Posterior cingulate gyrus (tissue), 11 donors: Measurements from ENCODE around the gene CAPN14.

Source experiments
- DNase-seq, 10 donors: peaks; one replicate each; pipeline versions ENCODE4 v3.0.0 to v3.0.0-alpha.2; 2020 to 2021; ENCODE audit warnings: mixed read lengths in 3 of 10
- intact Hi-C: fragments of 100-400 bp; cut with DNase I; formaldehyde crosslinking; loops from one replicate; pipeline ENCODE4 v1.15.1; 2023

Gene CAPN14

DNA sequence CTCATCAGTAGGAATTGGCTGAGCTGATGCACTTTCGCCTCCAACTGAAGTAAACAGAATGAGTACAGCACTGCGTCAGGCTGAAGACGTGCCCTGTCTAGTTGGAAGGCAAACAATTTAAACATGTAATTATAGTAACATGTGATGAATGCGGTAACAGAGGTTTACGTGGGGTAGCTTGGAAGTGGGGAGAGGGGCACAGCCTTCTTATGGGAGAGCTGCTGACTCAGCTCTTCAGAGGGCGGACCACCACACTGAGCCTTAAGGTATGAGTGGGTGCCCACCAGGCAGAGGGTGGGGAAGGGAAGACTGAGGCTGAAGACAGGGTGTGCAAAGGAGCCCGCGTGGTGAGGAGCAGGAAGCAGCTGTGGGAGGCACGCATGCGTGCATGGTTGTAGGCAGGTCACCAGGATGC, 10.4 kb upstream of the CAPN14 start:
- intact Hi-C loops = no loop called here
- no peak for DNase-seq

DNA sequence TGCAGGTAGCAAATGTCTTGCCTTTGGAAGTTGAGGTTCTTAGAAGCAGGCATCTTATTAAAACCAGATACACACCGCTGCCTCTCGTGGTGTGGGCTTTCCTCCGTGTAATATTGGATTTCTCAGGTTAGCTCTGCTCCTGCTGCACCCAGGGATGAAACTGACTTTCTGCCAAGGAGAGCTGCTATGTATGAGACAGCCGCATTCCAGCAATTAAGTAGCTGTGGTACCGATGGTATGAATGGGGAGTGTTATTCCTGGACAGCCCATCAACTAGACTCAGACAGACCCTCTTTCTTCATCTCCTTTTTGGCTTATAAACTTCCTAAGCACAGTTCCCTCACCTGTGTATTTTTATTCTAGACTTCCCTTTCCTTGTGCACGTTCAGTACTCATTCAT, 9.8 kb upstream of the CAPN14 start:
- intact Hi-C loops = no loop called here
- DNase-seq = no peak

DNA sequence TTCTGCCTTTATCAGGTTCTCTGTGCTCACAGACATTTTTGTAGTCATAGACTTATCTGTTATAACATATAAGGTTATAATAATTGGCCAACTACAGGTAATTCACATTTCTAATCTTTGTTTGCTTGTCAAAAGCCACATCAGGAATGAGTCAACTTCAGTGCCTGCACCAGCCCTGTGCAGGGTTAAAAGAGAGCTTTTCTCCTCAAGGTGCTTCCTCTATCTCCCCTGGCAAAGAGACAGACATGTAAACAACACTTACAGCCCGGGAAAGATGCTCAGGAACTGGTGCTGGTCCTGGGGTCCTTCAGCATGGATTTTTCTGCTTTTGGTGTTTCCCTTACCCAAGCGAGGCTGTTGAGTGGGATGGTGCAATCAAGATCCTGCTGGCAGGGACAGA, 9.0 kb upstream of the CAPN14 start:
- DNase-seq = no peak
- intact Hi-C loops = no loop called here

DNA sequence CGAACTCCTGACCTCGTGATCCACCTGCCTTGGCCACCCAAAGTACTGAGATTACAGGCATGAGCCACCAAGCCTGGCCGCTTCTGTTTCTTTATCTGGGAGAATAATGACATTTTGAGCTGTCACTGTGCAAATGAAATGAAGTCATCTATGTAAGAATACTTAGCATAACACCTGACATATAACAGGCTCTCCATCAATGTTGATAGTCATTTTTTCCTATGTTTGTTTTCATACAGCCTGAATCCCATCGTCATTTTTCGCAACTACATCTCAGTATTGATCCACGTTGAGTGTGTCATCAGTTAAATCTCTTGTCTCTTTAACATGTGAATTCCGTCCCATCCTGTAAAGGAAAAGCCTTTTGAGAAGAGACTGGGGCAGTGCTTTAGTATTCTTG, 6.4 kb upstream of the CAPN14 start:
- no peak for DNase-seq

DNA sequence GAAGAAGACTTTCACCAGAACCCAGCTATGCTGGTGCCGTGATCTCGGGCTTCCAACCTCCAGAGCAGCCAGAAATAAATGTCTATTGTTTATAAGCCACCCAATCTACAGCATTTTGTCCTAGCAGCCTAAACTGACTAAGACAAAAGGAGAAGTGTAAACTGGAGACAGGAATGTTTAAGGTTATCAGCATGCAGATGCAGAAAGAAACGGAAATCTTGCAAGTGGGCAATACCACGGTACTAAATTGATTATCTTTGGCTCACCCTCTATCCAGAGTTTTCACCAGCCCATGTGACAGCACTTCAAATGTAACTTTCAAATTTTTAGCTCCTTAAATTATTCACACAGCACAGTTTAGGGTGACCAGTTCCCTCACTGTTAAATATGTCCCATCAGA, 5.7 kb upstream of the CAPN14 start:
- no peak for DNase-seq
- intact Hi-C loops = no loop called here

More for the DNA sequence above, 6.4 kb upstream of the CAPN14 start:
- intact Hi-C loops = no loop called here

DNA sequence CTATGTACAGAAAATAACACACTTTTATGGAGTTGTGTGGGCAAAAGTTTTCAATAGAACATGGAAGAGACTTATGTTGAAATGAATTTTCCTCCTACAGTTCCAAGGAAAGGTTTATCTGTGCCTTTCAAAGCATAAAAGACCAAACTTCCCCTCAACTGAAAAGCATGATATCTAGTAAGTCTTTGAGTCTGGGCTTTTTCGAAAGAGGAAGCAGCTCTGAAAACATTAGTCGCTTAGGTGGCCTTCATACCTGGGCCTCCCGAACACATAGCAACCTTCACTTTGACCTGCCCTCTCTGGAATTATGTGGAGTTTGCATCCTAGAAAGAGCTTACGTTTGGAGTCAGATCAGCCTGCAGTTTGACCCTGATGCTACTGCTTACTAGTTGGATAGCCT, 4.8 kb upstream of the CAPN14 start:
- DNase-seq = no peak
- intact Hi-C loops = no loop called here

DNA sequence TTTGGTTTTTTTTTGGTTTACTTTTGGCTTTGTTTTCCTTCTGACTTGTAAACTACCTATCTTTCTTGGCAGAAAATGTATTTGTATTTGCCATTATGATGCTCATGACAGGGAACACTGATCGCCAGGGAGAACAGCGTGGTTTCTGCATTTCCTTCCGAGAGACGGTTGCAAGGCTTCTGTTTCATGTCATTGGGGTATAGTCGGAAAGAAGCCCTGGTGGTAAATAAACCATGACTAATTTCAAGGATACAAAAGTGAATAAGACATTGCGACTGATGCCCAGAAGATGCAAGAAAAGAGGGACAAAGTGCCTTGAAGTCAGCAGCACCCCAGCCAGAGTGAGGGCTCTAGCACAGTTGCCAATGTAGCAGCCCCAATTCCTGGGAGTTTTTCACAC, 4.2 kb upstream of the CAPN14 start:
- DNase-seq = no peak

DNA sequence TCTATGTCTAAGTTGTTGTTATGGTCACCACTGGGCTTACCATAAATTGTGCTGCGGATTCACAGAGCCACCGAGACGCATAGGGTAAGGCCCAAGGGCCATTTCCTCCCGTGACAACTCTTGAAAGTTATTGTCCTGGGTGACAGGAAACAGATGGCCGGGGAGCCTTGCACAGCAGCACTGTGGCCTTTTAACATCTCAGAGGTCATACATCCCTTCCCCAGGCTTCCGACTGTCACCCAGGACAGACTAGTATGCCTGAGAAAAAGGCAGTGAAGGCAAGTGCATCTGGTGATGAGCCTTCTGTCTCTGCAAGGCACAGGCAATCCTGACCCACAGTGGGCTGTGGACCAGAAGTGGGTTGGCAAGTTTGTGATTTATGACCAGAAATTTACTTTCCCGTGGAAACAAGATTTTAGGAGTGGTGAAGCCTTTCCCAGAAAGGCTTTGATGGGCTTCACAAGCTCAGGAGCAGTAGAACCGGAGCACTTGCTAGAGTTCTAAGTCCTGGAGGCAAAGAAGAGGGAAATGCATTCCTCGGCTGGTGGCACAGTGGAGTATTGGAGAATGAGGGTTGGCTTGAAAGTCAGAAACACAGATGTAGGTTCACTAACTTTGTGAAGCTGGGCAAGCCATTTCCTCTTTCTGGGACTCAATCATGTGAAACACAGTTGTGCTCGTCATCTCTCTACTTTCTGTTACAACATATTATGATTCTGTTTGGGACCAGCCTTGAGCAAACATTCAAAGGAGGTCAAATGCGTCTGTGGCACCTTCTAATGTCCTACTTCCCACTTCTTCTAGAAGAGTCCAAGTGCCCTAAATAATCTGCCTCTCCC, 2.0 kb upstream of the CAPN14 start:
- DNase-seq = no peak

More for the DNA sequence above, 4.2 kb upstream of the CAPN14 start:
- intact Hi-C loops = no loop called here

DNA sequence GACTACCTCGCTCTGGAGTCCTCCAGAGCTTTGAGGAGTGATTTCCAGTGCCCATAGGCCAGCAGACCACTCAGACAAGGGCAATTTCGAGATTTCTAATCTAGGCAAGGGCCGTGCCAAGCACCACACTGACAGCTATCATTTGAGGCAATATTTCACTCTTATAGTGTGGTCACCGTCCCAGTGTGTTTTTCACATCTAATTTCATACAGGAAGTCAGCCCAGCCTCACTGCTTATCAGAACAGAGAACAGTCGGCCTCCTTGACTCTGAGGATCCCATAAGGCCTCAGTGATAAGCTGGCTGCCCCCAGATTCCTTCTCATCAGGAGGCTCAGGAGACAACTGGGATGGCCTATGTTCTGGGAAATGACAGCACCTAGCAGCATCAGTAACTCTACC, 581 bp downstream of the CAPN14 start:
- DNase-seq = no peak
- intact Hi-C loops = no loop called here

More for the DNA sequence above, 2.0 kb upstream of the CAPN14 start:
- intact Hi-C loops = no loop called here

DNA sequence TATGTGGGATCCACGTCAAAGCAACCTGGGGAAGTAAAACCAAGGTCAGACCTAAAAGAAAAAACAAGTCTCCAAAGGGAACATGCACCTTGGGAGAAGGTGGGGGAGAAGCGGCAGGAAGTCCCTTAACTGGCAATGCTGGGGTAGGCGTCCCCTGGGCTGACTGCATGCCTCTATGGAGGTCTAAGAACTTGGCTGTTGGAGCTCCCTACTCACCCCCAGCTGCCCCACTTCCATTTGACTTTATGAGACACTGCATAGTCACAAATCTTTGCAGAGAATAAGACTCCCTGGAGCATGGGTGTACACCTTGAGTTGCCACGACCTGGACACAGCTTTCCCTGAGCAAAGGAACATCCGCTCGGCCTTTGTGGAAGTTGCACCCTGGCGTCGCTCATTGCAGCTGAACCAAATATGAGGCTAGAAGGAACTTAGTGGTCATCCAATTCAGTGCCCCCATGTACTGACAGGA, 2.8 kb downstream of the CAPN14 start:
- intact Hi-C loops = no loop called here
- DNase-seq = no peak

DNA sequence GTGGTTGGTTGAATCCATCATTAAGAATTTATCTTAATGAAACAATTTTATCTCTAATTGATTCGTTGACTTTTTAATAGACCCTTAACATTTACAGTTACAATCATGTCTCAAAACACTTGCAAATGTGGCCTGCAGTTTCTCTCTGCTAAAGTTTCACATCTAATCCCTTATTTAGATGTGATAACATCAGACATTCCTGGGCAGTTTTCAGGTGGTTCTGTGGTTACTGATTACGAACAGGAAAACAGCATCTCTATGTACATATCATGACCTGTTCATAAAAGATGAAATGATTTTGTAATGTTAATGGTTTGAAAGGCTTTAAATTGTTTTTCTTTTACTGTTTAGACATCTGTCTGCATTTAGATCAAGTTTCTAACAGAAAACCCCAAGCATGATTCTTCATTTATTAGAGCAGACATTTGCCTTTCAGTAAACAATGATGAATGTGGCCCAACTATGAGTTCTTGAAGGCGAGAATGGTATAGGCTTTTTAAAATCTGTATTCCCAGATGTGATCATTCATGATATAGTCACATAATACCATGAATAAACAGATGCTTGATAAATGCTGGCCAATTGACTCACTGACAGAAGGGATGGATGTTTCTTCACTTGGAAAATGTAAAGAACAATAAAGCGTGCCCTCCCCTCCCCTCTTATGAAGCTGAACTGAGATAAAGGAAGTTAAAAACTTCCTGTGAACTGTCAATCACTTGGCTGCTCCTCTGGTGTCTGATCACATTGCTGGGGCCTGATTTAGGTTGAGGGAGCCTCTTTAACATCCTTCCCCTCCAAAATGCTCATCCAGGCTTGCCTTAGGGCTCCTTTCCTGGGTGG, 3.5 kb downstream of the CAPN14 start:
- intact Hi-C loops = no loop called here
- no peak for DNase-seq

DNA sequence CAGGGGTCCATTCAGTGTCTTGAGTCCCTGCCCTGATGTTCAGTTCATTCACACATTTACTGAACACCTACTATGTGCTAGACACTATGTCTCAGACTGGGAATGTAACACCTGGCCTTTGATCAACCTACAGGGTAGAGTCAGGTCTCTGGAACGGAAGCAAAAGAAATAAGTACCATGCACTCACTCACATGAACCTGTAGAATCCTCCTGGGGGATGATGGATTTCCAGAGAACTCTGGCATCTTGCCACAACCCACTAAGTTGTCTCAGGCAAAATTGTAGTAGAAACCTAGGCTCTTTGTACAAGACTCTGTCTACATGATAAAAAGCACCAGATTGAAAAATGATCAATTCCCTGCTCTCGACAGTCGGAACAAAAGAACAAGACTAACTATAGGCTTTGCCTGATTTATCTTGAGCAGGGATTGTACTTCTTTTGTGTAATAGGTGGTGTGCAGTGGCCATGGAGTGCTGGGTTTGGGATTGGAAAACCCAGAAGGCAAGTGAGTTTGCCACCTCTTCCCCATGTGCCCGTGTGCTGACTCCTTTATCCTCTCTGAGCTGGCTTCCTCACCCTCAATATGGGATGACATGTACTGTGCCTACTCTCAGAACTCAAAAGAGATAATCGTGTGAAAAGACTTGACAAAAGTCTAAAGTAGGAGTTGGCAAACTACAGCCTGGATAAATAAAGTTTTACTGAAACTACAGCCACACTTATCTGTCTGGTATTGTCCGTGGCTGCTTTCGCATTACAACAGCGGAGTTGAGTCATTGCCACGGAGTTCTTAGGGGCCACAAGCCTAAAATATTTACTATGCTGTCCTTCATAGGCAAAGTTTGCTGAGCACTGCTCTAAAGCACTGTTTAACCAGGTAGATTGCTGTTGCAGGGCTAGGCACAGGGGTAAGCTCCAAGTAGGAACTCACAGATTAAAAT, 4.4 kb downstream of the CAPN14 start:
- intact Hi-C loops = no loop called here
- DNase-seq = no peak

DNA sequence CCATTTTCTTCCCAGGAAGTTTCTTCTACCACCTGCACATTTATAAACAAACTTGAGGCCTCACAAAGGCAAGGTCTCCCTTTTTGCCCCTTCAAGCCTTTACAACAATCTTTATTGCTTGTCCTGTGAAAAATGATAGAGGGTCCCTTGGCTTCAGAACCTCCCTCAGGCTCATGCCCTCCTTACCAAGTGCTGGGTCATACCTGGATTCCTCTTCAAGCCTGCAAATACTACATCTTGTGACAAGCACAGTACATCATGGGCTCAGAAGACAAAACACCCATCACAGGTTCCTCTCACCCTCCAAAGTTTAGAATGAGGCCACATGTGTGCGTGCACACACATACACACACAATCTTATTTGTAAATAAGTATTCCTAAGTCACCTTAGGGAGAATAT, 9.1 kb downstream of the CAPN14 start:
- DNase-seq = no peak
- intact Hi-C loops = no loop called here

DNA sequence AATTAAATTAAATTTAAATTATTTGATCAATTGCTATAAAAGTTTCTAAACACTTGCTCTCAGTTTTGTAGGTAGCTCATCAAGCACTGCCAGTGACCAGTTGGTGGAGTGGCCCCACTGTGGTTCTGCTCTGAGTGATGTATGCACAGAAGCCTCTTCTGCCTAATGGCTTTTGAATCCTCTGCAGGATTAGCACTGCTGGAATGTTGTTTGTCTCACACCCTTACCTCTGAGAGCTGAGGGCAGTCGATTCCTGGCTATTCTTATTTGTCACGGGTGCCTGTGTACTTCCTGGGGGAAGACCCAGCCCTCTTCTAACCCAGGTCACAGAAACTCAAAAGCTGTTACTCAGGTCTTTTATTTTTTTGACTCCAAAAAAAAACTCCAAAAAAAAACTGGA, 9.5 kb downstream of the CAPN14 start:
- DNase-seq = no peak
- intact Hi-C loops = no loop called here

DNA sequence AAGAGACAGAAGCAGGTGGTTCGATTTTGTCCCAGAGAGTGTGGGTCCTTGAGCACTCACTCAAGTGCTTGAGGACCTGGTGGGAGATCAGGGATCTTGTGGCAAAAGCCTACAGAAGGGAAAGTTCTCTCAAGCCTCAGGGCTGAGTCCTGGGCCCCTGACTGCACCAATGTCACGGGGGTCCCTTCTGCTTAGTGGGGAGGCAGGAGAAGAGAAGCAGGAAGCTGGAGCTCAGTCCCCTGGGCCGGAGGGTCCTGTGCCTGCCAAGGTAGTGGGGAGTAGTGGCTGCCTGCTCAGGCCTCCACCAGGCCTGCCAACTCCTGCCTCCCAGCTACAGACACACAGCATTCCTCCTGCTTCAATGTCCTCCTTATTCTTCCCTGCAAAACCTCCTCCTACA, 11.7 kb downstream of the CAPN14 start:
- peak in 1 of 10 donors; percentile 67 for DNase-seq
- intact Hi-C loops = no loop called here

DNA sequence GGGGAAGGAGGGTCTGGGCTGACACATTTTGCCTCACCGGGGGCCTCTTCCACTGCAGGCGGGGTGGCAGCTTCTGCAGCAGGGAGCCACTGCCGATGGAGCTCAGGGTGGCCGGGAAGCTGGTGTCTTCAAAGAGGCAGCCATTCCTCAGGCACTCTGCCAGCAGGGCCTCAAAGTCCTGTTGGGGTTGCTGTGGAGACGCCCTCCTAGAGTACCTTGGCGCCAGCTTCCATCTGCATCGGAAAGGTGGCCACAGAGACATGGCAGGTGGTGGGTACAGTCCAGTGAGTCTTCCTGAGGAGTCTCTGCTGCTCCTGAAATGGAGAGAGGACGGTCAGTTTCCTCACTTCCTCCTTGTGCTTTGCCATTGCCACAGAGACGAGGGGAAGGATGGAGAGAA, 12.1 kb downstream of the CAPN14 start:
- intact Hi-C loops = no loop called here
- peak in 2 of 10 donors; percentile 75 to 84 for DNase-seq

DNA sequence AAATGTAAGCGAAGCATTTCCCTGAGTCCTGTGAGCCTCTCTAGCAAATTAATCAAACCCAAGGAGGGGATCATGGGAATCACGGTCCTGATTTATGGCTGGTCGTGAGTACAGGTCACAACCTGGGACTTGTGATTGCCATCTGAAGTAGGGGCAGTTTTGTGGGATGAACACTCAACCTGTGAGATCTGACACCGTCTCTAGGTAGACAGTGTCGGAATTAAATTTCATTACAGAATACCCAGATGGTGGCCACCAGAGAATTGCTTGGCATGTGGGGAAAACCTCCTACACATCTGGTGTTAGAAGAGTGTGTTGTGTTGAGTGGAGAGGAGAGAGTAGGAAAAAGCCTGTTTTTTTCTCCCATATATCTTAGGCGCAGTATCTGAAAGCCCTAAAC, 12.5 kb downstream of the CAPN14 start:
- intact Hi-C loops = no loop called here
- no peak for DNase-seq

DNA sequence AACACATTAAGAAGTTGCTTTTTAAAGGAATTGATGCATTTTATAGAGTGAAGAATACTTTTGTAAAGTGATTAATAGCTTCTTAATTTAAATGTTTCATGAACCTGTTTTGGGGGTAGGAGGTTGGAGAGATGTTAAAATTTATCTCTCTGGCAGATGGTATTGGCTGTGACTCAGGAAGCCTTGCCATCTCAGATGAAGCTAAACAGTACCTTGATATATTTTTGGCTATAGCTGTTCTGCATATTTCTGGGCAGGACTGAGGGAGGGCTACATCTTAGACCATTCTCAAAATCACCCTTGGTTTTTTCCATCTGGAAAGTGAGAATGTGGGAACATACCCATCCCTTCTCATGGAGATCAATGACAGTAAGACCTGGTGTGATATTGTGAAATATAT, 13.4 kb downstream of the CAPN14 start:
- intact Hi-C loops = no loop called here

DNA sequence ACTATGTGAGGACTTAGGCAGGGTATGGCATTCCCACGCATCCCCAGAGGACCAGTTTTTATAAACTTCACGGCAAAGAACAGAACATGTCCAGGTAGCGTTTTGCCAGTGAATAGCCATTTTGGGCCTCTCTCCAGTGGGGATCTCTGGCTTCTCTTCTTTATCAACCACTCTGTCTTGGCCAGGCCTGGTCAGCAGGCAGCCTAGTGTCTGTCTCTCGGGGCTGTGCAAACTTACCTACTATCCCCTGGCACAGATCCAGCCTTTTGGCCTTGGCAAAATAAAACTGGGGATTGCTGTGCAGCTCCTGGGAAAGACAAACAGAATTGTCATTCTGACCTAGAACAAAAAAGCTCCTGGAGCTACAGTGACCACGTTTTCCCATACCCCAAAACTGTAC, 14.5 kb downstream of the CAPN14 start:
- intact Hi-C loops = no loop called here
- peak in 1 of 10 donors; percentile 46 for DNase-seq

More for the DNA sequence above, 13.4 kb downstream of the CAPN14 start:
- DNase-seq = no peak

DNA sequence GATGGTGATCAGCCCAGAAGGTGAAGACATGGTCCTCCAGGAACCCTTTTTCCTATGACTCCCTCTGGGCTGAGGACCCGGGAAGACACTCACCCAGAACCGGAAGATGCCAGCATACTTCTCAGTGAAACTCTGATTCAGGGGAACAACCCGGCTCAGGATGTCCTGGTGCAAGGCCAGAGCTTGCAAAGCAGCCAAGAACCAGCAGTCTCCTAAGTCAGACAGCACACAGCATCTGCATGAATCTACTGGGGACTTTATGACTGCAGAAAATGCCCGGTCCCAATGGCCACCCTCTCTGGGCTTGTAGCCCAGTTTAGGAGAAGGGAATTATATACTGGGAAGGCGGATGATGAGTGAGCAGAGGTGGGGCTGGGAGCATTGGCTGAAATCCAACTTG, 15.3 kb downstream of the CAPN14 start:
- DNase-seq = peak in 4 of 10 donors; percentile 12 to 69 (median 30)
- intact Hi-C loops = no loop called here
